Activated naive CD8-positive, alpha-beta T cell treated with anti-CD3 and anti-CD28 coated beads, Interleukin-2, amount 50 U/mL, for 16 hours (primary cell): ENCODE results near the gene SCGB1C2.
"Not testable (repeated sequence)": the region's sequence is repeated elsewhere in the genome, so short reads cannot be mapped to it uniquely, and the experiment has no call there.

ENCODE experiments used
- DNase-seq: peaks from one replicate; pipeline ENCODE4 v3.0.0-alpha.2; 2020; ENCODE audit warnings: low read depth, low spot score

SCGB1C2 gene

GRCh38 chr17:148757-149156 is 11.4 kb downstream of the SCGB1C2 start:
- DNase-seq = no peak

DNA sequence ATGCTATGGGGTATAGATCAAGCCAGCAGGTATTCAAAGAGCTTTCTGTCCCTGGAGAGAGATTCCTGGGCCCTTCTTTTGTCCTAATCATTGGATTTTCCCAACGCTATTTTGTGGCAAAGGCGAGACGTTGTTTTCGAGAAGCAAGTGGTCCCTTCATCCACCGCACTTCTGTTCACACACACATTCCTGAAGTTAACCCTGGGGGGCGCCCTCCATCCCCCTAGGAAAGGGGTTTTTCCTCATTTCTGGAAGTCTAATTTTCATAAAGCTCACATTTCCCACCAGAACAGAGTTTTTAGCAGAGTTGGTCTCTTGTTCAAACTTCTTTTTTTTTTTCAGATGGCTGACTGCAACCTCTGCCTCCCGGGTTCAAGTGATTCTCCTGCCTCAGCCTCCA is 11.9 kb downstream of the SCGB1C2 start:
- no peak for DNase-seq

DNA sequence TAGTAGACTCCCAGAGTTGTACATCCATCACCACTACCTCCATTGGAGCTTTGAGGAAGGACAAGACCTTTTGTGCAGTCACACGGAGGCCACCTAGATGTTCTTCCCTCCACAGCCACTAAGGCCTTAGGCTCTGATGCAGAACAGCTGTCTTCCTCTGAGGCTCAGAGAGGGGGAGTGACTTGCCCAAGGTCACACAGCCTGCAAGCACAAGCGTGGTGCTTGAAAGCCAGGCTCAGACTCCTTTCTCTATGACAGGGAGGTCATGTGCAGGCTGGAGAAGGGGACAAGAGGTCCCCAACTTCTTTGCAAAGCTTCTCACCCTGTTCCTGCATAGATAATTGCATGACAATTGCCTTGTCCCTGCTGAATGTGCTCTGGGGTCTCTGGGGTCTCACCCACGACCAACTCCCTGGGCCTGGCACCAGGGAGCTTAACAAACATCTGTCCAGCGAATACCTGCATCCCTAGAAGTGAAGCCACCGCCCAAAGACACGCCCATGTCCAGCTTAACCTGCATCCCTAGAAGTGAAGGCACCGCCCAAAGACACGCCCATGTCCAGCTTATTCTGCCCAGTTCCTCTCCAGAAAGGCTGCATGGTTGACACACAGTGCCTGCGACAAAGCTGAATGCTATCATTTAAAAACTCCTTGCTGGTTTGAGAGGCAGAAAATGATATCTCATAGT is 12.7 kb downstream of the SCGB1C2 start:
- no peak for DNase-seq

DNA sequence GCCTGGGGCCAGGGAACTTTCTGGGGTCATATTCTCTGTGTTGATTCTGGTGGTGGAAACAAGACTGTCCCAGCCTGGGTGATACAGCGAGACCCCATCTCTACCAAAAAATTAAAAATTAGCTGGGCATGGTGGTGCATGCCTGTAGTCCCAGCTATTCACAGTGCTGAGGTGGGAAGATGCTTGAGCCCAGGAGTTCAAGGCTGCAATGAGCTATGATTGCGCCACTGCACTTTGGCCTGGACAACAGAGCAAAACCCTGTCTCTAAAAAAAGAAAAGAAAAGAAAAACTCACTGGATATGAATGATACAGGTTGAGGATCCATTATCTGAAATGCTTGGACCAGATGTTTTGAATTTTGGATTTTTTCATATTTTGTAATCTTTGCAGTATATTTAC is 13.6 kb downstream of the SCGB1C2 start:
- DNase-seq = no peak

DNA sequence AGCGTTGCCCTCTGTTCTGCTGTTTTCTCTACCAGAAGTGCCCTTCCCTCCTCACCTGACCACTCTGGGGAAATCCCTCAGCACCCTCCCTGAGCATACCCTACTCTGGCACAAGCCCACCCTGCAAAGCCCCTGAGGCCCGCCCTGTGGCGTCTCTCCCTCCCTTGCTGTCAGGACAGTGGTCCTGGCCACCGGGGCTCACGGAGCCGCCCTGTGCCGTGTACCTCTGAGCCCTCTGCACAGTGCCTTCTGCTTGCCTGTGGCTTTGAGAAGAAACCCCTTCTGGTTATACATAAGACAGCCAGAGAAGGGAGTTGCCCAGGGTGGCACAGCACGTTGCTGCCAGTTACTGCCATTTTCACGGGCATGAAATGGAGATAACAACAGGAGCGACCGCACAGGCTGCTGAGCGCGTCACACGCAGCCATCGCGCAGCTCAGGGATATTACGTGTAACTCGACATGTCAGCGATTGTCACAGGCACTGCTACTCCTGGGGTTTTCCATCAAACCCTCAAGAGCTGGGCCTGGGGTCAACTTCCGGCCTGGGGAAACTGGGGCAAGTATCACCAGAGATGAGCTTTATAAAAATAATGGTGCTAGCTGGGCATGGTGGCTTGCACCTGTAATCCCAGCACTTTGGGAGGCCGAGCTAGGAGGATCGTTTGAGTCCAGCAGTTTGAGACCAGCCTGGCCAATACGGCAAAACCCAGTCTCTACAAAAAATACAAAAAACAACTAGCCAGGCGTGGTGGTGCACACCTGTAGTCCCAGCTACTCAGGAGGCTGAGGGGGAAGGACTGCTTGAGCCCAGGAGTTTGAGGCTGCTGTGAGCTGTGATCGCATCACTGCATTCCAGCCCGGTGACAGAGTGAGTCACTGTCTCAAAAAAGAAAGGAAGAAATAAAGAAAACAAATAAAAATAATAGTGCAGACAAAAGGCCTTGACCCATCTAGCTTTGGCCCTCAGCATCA is 14.8 kb downstream of the SCGB1C2 start:
- no peak for DNase-seq

DNA sequence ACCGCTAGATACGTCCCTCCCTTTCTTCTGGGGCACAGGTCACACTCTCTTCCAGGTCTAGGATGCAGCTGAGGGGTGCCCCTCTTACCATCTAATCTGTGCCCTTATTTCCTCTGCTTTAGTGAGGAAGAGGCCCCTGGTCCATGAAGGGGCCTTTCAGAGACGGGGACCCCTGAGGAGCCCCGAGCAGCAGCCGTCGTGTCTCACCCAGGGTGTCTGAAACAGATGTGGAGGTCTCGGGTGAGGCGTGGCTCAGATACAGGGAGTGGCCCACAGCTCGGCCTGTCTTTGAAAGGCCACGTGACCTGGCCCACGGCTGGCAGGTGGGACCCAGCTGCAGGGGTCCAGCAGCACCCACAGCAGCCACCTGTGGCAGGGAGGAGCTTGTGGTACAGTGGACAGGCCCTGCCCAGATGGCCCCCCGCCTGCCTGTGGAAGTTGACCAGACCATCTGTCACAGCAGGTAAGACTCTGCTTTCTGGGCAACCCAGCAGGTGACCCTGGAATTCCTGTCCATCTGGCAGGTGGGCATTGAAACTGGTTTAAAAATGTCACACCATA is 15.6 kb downstream of the SCGB1C2 start:
- no peak for DNase-seq

GRCh38 chr17:153851-154250 is 16.5 kb downstream of the SCGB1C2 start:
- no peak for DNase-seq

- no peak for DNase-seq
Measured at GRCh38 chr17:155576-155975, 18.2 kb downstream of the SCGB1C2 start.

DNA sequence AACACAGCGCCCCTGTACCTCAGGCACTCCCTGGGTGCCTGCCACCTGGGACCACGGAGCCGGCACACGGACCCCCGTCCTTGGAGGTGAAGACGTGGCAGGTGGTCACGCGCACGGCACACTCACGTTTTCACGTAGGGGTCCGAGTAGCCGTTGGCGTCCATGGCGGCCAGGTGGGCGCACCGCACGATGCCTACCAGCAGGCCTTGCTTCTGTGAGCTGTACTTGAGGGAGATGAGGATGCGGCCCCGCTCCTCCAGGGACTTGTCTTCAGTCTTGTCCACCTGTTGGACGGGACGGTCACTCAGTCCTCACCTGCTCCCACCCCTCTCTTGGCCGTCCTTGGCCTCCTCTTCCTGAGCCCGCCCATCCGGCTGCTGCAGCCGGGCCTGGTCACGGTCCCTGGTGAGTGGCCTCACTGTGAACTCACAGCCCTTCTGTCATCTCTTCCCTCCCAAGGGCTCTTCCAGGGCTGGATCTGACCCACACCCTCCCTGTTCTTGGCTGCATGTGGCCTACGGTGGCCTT is 18.8 kb downstream of the SCGB1C2 start:
- no peak for DNase-seq

DNA sequence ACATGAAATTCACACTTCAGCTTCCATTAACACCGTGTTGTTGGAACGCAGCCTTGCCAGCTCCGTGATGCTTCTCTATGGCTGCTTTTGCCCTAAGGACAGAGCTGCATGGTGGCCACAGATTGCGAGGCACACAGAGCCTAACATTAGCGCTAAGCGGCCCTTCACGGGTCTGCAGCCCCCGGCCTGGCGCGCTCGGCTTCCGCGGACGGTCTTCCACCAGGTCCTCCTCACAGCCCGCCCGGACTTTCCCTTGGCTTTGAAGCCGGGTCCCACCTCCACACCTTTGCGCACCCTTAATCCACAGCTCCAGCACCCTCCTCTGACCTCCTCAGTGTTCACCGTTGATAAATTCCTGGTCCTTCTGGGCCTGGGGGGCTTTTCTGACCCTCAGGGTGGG is 19.6 kb downstream of the SCGB1C2 start:
- DNase-seq = no peak

DNA sequence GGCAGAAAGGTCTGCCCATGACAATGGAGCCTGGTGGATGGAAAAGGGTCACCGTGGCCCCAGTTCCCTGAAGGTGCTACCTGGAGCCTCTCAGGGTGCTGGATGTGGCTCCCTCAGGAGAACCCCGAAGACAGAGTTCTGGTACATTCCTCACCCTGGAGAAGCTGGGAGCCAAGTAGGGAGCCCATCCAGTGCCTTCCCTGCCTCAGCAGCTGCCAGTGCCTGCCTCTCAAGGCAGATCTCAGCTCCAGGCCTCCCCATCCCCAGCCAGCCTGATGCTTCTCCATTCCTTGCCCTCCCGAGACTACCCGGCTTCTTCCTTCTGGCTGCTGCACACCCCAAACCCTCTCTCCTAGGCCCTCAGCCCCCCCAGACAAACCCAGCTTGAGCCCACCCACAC is 20.5 kb downstream of the SCGB1C2 start:
- DNase-seq = no peak

DNA sequence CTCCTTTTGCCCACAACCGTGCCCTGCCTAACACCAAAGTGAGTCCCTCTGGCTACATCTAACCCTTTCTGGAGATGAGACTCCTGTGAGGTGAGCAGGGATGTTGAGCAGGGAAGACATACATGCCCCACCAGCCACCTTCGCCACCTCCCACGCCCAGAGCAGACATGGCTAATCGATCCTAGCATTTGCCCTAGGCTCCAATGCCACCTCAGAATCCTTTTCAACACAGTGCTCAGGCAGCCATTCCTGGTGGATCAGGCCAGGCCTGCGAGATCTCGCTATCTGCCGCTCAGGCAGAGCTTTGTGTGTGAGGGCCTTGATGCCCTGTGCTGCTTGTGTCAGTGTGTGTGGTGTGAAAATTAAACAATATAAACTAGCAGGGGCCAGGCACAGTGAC is 21.0 kb downstream of the SCGB1C2 start:
- no peak for DNase-seq

GRCh38 chr17:159609-160008 is 22.2 kb downstream of the SCGB1C2 start:
- no peak for DNase-seq

GRCh38 chr17:160336-160735 is 23.0 kb downstream of the SCGB1C2 start:
- no peak for DNase-seq

- no peak for DNase-seq
Measured at GRCh38 chr17:161481-161880, 24.1 kb downstream of the SCGB1C2 start.

GRCh38 chr17:162689-163088 is 25.3 kb downstream of the SCGB1C2 start:
- no peak for DNase-seq

DNA sequence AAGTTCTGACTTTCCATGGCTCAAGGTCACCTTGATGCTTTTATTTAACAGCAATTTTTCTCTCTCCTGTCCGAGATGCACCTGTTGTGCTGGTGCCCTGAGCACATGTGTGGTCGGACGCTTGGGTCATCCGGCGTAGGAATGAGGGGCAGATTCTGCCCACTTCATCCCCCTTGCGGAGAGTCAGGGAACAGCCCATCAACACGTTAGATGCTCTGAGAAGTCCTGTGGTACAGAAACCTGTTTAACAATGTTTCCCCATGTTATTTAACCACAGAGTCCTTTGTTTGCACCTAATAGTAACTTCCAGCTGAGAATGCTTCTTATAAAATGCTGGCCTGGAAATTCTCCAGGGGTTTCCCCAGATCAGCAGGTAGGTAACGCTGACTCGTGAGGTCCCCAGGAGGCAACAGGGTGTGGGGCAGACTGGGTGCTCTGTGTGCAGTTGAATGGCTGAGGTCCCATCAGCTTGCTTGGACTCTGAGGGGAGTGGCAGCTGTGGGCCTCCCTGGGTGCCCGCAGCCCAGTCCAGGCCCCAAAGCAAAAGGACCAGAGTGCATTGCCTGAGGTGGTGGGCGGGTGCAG is 26.2 kb downstream of the SCGB1C2 start:
- no peak for DNase-seq

DNA sequence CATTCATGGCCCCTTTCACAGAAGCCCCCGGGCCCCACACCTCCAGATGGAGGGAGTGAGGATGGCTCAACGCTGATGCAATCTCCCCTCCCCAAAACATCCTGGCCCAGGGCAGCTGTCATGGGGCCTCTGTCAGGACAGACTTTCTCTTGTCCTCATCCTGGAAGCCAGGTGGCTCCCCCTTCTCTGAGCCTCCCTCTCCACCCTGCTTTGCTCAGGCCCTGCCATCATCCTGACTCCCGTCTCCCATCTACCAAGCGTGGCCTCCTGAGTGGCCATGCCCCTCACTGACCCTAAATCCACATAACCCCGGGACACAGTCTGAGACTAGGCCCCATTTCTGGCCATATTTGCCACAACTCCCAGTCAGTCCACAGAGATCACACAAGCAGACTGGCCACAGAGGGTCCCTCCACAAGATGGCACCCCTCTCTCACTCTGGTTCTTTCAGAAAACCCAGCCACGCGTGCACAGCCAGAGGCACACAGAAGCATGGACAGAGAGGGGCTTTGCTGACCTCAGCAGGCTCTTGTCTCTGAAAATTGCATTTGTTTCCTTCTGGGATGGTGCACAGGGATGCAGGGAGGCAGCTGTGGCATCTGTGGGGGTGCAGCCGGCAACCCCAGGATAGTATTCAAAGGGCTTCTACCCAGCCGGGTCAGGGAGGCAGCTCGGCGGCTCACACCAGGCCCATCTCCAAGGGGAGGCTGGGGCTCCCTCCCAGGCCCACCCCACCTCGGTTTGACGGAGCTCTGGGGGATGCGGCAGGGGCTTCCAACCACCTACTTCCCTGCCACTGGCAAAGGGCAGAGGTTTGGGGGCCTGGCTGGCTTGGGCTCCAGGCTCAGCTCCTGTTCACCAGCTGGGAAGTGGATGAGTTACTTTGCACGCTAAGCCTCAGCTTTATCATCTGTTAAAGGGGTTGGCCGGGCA is 27.2 kb downstream of the SCGB1C2 start:
- DNase-seq = no peak

DNA sequence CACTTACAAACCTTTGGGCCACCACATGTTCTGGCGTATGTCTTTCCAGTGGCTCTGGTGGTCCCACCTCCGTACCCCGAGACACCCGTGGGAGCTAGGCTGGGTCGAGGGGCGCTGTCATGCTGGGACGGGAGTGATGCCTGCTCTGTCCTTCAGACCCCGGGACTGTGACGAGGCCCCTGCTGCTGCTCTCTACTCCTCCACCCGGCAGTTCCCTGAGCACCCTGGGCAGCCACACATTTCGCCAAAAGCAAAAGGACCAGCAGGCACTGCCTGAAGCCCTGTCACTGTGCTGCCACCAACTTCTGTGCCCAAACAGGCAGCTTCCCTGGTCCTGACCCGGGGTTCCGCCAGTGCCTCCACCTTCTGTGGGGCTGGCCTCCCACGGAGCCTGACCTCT is 28.6 kb downstream of the SCGB1C2 start:
- no peak for DNase-seq

GRCh38 chr17:168614-169013 is 31.2 kb downstream of the SCGB1C2 start:
- DNase-seq = not testable (repeated sequence)

DNA sequence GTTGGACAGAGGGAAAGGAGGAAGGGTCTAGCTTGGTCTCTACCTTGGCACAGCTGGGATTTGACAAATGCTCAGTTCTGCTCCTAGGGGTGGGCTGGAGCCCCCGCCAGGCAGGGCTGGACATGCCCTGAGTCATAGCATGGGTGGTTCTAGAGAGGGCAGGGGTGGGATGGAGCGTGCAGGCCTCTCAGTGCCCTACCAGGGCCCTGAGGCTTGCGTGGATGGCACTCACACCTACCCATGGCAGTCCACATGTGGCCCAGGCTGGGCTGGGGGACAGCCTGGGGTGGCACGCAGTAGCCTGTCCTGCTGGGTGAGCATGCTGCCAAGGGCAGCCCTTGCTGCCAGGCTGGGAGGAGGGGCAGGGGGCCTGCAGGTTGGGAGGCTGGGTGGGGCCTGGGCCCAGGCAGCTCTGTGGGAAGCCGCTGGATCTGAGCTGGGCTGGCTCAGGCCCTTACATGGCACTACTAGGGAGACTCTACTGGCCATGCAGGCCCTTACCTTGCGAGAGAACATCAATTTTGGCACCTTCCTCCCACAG is 32.8 kb downstream of the SCGB1C2 start:
- no peak for DNase-seq
